HG02610 (cell line): ENCODE data around the gene RIBC2.
"Not testable (repeated sequence)": the region's sequence is repeated elsewhere in the genome, so short reads cannot be mapped to it uniquely, and the experiment has no call there.

ENCODE experiments used
- ATAC-seq: cut with Tn5 transposase; IDR thresholded peaks from one replicate; pipeline ENCODE4 v1.9.1; 2021; ENCODE audit warnings: mild to moderate bottlenecking, moderate library complexity; ENCODE audit not compliant: unreplicated experiment

RIBC2 gene

GRCh38 chr22:45446216-45446615 is 32.7 kb downstream of the RIBC2 start:
- no peak for ATAC-seq

- not testable (repeated sequence) for ATAC-seq
Measured at GRCh38 chr22:45447596-45447995, 34.1 kb downstream of the RIBC2 start.

- no peak for ATAC-seq
Measured at GRCh38 chr22:45448431-45448830, 34.9 kb downstream of the RIBC2 start.

DNA sequence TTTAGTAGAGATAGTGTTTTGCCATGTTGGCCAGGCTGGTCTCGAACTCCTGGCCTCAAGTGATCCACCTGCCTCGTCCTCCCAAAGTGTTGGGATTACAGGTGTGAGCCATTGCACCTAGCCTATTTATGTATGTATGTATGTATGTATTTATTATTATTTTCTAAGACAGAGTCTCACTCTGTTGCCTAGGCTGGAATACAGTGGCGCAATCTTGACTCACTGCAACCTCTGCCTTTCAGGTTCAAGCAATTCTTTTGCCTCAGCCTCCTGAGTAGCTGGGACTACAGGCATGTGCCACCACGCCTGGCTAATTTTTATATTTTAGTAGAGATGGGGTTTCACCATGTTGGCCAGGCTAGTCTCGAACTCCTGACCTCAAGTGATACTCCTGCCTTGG is 35.9 kb downstream of the RIBC2 start:
- ATAC-seq = not testable (repeated sequence)

DNA sequence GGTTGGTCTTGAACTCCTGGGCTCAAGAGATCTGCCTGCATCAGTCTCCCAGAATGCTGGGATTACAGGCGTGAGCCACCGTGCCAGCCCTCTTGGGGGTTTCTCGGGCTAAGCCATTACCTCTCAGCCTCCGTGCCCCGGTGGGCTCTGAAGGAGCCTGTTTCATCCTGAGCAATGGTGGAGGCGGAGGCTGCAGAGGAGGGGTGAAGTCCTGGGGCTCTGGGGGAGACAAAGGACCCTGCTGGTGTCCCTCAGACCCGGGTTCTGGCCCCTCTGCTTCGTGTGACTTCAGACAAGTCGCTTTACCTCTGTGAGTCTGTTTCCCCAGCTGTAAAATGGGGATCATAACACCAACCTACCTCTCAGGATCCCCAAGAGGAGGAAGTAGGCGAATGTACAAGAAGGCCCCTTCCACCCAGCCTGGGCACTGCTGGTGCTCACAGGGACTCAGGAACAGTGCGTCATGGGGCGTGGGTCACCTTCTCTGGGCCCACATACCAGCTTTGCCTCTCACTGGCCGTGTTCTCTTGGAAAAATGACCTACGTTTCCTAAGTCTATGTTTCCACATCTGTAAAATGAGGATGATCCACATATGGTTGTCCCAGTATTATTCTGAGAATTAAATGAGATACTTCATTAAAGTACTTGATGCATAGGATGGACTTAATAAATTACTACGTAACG is 36.8 kb downstream of the RIBC2 start:
- ATAC-seq = no peak

- ATAC-seq = no peak
Measured at GRCh38 chr22:45450921-45451651, 37.6 kb downstream of the RIBC2 start.

- no peak for ATAC-seq
Measured at GRCh38 chr22:45451972-45452371, 38.5 kb downstream of the RIBC2 start.

GRCh38 chr22:45452565-45453379 is 39.3 kb downstream of the RIBC2 start:
- no peak for ATAC-seq

DNA sequence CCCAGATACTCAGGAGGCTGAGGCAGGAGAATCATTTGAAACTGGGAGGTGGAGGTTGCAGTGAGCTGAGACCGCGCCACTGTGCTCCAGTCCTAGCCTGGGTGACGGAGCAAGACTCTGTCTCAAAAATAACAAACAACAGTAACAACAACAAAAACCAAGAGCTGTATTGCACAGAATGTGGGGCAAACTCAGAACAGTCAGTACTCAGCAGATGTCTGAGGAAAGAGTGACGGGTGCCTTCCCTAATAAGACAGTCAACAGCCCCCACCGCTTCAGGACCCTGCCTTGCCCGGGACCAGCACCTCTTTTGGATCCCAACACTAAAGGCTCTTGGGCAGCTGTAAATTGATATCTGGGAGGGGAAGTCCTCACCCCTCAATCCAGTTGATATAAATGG is 40.3 kb downstream of the RIBC2 start:
- no peak for ATAC-seq

GRCh38 chr22:45454275-45454674 is 40.8 kb downstream of the RIBC2 start:
- ATAC-seq = no peak

- no peak for ATAC-seq
Measured at GRCh38 chr22:45455212-45455611, 41.7 kb downstream of the RIBC2 start.

DNA sequence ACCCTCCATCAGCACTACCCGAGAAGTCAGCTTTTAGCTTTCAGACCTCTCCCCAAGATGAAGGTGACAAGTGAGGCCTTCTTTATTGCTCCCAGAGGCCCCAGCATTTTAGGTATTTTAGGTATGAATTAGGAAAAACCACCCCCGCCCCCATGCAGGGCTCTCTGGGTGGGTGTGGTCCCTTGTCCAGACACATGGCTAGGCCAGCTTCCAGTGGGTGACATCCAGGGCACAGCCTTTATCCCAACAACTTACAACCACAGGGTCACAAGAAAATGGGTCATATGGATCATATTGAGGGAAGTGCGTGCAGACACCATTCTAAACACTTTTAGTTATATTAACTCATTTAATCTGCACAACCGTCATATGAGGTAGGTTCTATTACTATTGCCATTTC is 42.1 kb downstream of the RIBC2 start:
- no peak for ATAC-seq

DNA sequence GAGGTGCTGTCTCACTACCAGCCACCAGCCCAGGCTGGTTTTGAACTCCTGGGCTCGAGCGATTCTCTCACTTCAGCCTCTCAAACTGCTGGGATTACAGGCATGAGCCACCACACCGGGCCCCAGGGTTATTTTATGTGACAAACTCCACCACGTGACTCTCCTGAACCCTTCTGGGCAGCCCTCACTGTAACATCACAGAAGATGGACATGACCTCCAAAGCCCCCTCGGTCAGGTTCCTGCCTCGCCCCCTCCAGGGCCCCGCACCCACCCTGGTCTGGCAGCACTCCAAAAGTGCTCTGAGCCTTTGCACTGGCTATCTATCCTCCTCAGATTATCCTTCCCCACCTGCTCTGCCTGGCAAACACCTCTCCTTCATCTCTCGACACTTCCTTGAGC is 43.3 kb downstream of the RIBC2 start:
- ATAC-seq = no peak

- no peak for ATAC-seq
Measured at GRCh38 chr22:45458532-45458931, 45.0 kb downstream of the RIBC2 start.

DNA sequence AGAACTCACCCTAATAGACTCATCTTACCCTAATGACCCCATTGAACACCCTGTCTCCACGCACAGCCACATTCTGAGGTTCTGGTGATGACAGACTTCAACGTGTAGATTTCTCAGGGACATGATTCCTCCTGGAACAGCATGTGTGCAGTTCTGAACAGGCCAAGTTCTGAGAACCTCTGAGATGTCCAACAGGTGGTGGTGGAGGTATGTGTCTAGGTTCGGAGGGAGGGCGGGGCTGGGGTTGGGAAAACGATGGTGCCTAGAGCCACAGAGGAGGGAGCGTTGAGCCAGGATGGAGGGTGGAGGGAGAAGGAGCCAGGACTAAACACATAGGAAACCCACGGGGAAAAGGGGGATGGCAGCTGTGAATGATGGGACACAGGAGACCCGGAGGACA is 45.7 kb downstream of the RIBC2 start:
- ATAC-seq = no peak

DNA sequence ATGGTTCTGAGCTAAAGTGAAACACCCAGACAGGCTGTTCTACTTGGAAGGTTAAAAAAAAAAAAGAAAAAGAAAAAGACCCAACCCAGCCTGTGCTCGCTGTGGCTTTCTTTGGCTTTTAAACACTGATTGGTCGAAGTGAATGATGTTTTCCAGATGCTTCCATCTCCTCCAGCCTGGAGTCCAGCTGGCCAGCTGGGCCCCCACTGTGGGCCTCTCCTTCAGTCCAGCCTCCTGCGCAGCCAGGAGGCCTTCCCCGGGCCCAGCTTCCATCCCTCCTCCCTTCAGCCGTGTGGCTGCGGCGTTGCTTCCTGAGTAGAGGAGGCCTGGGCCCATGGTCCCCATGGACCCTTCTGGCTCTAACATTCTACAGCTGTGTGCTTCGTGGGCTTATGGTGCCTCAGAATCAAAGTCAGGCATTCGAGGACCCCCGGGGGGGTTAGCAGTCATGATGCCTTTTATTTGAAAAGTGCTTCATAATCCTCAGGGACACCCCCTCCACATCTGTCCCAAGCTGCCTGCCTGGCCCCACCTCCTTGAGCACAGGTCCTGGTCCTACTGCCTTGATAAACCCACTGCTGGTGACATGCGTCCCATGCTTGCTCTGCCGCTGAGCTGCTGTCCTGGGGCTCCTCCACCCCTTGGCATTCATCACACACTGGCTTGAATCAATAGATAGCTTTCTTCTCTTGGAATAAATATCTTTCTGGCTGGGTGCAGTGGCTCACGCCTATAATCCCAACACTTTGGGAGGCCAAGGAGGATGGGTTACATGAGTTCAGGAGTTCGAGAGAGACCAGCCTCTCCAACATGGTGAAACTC is 47.0 kb downstream of the RIBC2 start:
- ATAC-seq = no peak

GRCh38 chr22:45462034-45462655 is 48.7 kb downstream of the RIBC2 start:
- no peak for ATAC-seq

DNA sequence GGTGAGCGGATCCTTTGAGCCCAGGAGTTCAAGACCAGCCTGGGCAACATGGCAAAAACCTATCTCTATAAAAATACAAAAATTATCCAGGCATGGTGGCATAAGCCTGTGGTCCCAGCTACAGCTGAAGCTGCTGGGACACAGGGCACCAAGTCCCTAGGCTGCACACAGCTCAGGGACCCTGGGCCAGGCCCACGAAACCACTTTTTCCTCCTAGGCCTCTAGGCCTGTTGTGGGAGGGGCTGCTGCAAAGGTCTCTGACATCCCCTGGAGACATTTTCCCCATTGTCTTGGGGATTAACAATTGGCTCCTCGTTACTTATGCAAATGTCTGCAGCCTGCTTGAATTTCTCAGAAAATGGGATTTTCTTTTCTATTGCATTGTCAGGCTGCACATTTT is 50.2 kb downstream of the RIBC2 start:
- not testable (repeated sequence) for ATAC-seq

DNA sequence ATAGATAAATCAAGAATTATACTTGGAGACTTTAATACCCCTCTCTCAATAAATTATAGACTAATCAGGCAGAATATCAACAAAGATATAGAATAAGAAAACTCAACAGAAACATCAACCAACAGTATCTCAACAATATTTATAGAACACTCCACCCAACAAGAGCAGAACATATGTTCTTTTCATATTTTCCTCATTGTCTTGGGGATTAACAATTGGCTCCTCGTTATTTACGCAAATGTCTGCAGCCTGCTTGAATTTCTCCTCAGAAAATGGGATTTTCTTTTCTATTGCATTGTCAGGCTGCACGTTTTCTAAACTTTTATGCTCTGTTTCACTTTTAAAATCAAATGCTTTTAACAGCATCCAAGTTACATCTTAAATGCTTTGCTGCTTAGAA is 52.1 kb downstream of the RIBC2 start:
- no peak for ATAC-seq

GRCh38 chr22:45468872-45469271 is 55.4 kb downstream of the RIBC2 start:
- ATAC-seq = no peak
